ENCODE results near the gene KAZN.

KAZN gene

GRCh38 chr1:14841456-14841855, 243.0 kb downstream of the KAZN start:
- no peak overlapping the region for H3K4me3 ChIP-seq (ENCODE audit: low read depth, low read length)
- TF ChIP-seq CTCF (conservative IDR thresholded peaks at IDR 0.05; ENCODE audit: low read depth, low read length): no peak
- DNase-seq (ENCODE audit: low read depth): no peak

GRCh38 chr1:14841951-14842350, 243.5 kb downstream of the KAZN start:
- no peak for DNase-seq (ENCODE audit: low read depth)
- H3K4me3 ChIP-seq (ENCODE audit: low read depth, low read length): no peak overlapping the region
- TF ChIP-seq CTCF (conservative IDR thresholded peaks at IDR 0.05; ENCODE audit: low read depth, low read length): no peak

DNA sequence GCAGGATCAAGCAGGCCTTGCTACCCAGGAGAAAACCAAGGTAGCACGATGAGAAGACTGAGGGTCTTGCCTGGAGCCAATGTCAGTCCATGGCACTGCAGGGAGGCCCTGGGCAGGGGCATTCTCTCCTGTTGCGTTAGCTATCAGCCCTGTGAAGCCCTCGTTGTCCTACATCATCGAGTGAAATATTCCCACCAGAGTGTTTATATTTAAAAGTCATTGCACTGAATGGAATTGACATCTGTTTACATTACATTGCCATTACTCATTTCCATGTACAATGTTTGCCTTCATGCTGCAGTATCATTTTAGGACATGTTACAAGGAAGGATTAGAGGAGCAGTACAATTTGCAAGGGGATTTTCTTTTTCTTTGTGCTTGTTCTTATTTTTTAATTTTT, 243.9 kb downstream of the KAZN start:
- no peak overlapping the region for H3K4me3 ChIP-seq (ENCODE audit: low read depth, low read length)
- DNase-seq (ENCODE audit: low read depth): peak; percentile 94
- TF ChIP-seq CTCF (conservative IDR thresholded peaks at IDR 0.05; ENCODE audit: low read depth, low read length): no peak

- no peak overlapping the region for H3K4me3 ChIP-seq (ENCODE audit: low read depth, low read length)
- peak; percentile 95 for DNase-seq (ENCODE audit: low read depth)
- TF ChIP-seq CTCF (conservative IDR thresholded peaks at IDR 0.05; ENCODE audit: low read depth, low read length): no peak
Observed at GRCh38 chr1:14842891-14843290, 244.4 kb downstream of the KAZN start.

DNA sequence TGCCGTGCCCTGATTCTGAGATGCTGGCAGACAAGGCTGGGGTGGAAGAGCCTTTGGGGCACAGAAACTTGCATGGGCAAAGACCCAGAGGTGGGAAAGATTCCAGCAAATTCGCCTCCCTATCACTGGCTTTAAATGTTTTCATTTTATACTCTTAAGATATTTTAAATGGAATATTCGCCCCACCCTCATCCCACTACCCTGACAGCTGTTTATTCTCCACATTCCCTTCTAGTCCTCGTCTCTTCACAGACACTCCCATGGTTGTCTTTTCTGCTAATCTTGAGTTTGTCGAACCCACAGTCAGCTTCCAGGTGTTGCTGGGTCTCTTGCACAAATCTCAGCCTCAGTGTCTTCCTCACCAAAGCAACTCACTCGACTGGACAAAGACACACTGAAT, 245.0 kb downstream of the KAZN start:
- no peak for DNase-seq (ENCODE audit: low read depth)
- no peak overlapping the region for H3K4me3 ChIP-seq (ENCODE audit: low read depth, low read length)
- TF ChIP-seq CTCF (conservative IDR thresholded peaks at IDR 0.05; ENCODE audit: low read depth, low read length): no peak

DNA sequence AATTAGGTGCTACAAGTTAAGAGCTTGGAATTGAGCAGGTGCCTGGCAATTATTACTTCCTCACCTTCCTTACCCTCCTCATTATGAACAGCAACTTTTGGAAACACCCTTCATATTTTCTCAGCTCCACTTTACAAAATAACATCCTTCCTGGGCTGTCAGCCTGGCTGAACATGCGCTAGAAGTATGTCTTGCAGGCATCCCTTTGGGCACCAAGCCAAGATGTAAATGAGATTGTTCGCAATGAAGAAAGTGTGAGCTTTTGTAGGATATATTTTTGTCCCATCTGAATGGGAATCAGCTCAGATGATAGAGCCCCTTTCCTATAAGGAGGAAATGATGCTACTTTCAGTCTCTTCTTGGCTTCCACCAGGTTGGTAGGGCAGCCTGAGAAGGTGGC, 245.9 kb downstream of the KAZN start:
- H3K4me3 ChIP-seq (ENCODE audit: low read depth, low read length): no peak overlapping the region
- peak; percentile 41 for DNase-seq (ENCODE audit: low read depth)

More for the DNA sequence above, 245.9 kb downstream of the KAZN start:
- TF ChIP-seq CTCF (conservative IDR thresholded peaks at IDR 0.05; ENCODE audit: low read depth, low read length): no peak

Data from choroid plexus epithelial cell (primary cell).